Measurements from ENCODE around the gene CLSTN3.

CLSTN3 gene

GRCh38 chr12:7108003-7108795 is 22.0 kb upstream of the CLSTN3 start:
- H3K79me2 ChIP-seq (ENCODE audit: low read length): peaks cover 8% of the 10 kb centered on the region; the same call in 1 of the 2 replicates
- no peaks in the 10 kb centered on the region for H4K20me1 ChIP-seq (ENCODE audit: insufficient read depth, low read length)
- no peak for TF ChIP-seq EZH2 (optimal IDR thresholded peaks at IDR 0.05; ENCODE audit: low read depth, low read length)
- no peak for TF ChIP-seq EZH2phosphoT487 (IDR thresholded peaks at IDR 0.05; ENCODE audit: low read length)
- no peak for TF ChIP-seq CTCF (IDR thresholded peaks at IDR 0.05; ENCODE audit: low read length)
- H3K9me3 ChIP-seq (replicated peaks; ENCODE audit: insufficient read depth, low read length): no peaks in the 10 kb centered on the region
- H2AFZ ChIP-seq (ENCODE audit: low read length): peak overlapping the region; percentile 88
- H3K36me3 ChIP-seq (replicated peaks; ENCODE audit: insufficient read depth, low read length): no peaks in the 10 kb centered on the region
- peak overlapping the region; percentile 95 for H3K4me3 ChIP-seq (ENCODE audit: low read length)
- H3K9ac ChIP-seq (ENCODE audit: low read length): peak overlapping the region; percentile 87
- 0 out of 2 replicates have a peak, but pooled peaks cover 11% of the 10 kb centered on the region for H3K4me1 ChIP-seq (ENCODE audit: low read length)
- H3K9me2 ChIP-seq (replicated peaks; ENCODE audit: insufficient read depth, low read length): no peaks in the 10 kb centered on the region
- H3K4me2 ChIP-seq (ENCODE audit: low read depth, low read length): peak overlapping the region; percentile 95
- peaks cover 11% of the 10 kb centered on the region; the same call in 1 of the 2 replicates for H3F3A ChIP-seq (ENCODE audit: insufficient read depth, low read length)
- peak overlapping the region; percentile 68; the same call in 1 of the 2 replicates for H3K27ac ChIP-seq (ENCODE audit: low read length)
- no peaks in the 10 kb centered on the region for H3K27me3 ChIP-seq (replicated peaks; ENCODE audit: insufficient read depth, low read length)
- peak; percentile 91 for DNase-seq

- H3K4me2 ChIP-seq (ENCODE audit: low read depth, low read length): peak within 1 kb of the TSS; percentile 95
- no peaks in the 10 kb centered on the region for H4K20me1 ChIP-seq (ENCODE audit: insufficient read depth, low read length)
- peak within 1 kb of the TSS; percentile 88 for H2AFZ ChIP-seq (ENCODE audit: low read length)
- peak within 1 kb of the TSS; percentile 87 for H3K9ac ChIP-seq (ENCODE audit: low read length)
- DNase-seq: peak; percentile 66
- H3K27me3 ChIP-seq (replicated peaks; ENCODE audit: insufficient read depth, low read length): no peaks in the 10 kb centered on the region
- 0 out of 2 replicates have a peak, but pooled peaks cover 15% of the 10 kb centered on the region for H3K4me1 ChIP-seq (ENCODE audit: low read length)
- peak; percentile 95 for TF ChIP-seq CTCF (IDR thresholded peaks at IDR 0.05; ENCODE audit: low read length)
- TF ChIP-seq EZH2 (optimal IDR thresholded peaks at IDR 0.05; ENCODE audit: low read depth, low read length): no peak
- TF ChIP-seq EZH2phosphoT487 (IDR thresholded peaks at IDR 0.05; ENCODE audit: low read length): no peak
- H3K9me2 ChIP-seq (replicated peaks; ENCODE audit: insufficient read depth, low read length): no peaks in the 10 kb centered on the region
- H3K9me3 ChIP-seq (replicated peaks; ENCODE audit: insufficient read depth, low read length): no peaks in the 10 kb centered on the region
- no peaks in the 10 kb centered on the region for H3K36me3 ChIP-seq (replicated peaks; ENCODE audit: insufficient read depth, low read length)
- H3K4me3 ChIP-seq (ENCODE audit: low read length): peak within 1 kb of the TSS; percentile 95
- peak within 1 kb of the TSS; percentile 68; the same call in 1 of the 2 replicates for H3K27ac ChIP-seq (ENCODE audit: low read length)
- H3K79me2 ChIP-seq (ENCODE audit: low read length): peaks cover 8% of the 10 kb centered on the region; the same call in 1 of the 2 replicates
- peaks cover 11% of the 10 kb centered on the region; the same call in 1 of the 2 replicates for H3F3A ChIP-seq (ENCODE audit: insufficient read depth, low read length)
These were observed 21.2 kb upstream of the CLSTN3 start, which contains the start of gene C1RL for GRCh38 chr12:7108796-7109571. TSS of gene C1RL (minus strand) at chr12:7109214. CDS start at chr12:7109180, 34 bp downstream.

DNA sequence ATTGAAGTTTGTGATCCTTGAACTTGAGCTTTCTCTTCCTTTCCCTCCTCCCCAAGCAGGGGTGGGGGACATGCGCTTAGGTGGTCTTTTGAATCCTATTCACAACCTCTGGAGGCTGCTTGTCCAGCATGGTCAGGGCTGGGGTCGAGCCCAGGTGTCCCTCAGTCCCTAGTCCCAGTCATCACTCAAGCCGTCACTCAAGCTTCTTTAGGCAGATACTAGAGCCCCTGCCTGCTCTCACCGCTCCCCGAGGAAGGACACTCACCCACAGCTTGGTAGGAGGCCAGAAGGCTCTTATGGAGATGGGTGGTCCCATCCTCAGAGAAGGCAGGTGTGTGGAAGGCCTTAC is 20.6 kb upstream of the CLSTN3 start:
- Histone ChIP-seq H3K36me3 (replicated peaks; ENCODE audit: insufficient read depth, low read length) (no peaks in the 10 kb centered on the region), H4K20me1 (ENCODE audit: insufficient read depth, low read length) (no peaks in the 10 kb centered on the region), H3K4me2 (ENCODE audit: low read depth, low read length) (peak overlapping the region; percentile 77; the same call in 1 of the 2 replicates), H3K27me3 (replicated peaks; ENCODE audit: insufficient read depth, low read length) (no peaks in the 10 kb centered on the region), H3K4me1 (ENCODE audit: low read length) (0 out of 2 replicates have a peak, but pooled peaks cover 15% of the 10 kb centered on the region), H3K9me3 (replicated peaks; ENCODE audit: insufficient read depth, low read length) (no peaks in the 10 kb centered on the region), H3K4me3 (ENCODE audit: low read length) (peak overlapping the region; percentile 82; the same call in 1 of the 2 replicates), H3F3A (ENCODE audit: insufficient read depth, low read length) (peaks cover 11% of the 10 kb centered on the region; the same call in 1 of the 2 replicates), H3K9me2 (replicated peaks; ENCODE audit: insufficient read depth, low read length) (no peaks in the 10 kb centered on the region), H3K9ac (ENCODE audit: low read length) (no peak overlapping the region), H3K27ac (ENCODE audit: low read length) (no peak overlapping the region), H3K79me2 (ENCODE audit: low read length) (peaks cover 8% of the 10 kb centered on the region; the same call in 1 of the 2 replicates), H2AFZ (ENCODE audit: low read length) (no peak overlapping the region)
- DNase-seq: no peak
- TF ChIP-seq EZH2phosphoT487 (IDR thresholded peaks at IDR 0.05; ENCODE audit: low read length) (no peak), EZH2 (optimal IDR thresholded peaks at IDR 0.05; ENCODE audit: low read depth, low read length) (no peak), CTCF (IDR thresholded peaks at IDR 0.05; ENCODE audit: low read length) (no peak)
